ENCODE results near the gene LAGE3. TPM values are rescaled to one million over a fixed set of nuclear protein-coding genes. Genes with fewer than 3 reads are reported as not detected.

The LAGE3 gene
- total and polyA plus RNA-seq, 8 donors: 14.9 to 24.2 (median 19.5) TPM

GRCh38 chrX:154490414-154491083, 11.5 kb upstream of the LAGE3 start, which contains the start of gene SLC10A3:
Gene SLC10A3, minus strand, starts transcription at chrX:154490629. Its CDS starts 1,689 bp downstream, at chrX:154488940.
- ATAC-seq (peak; percentile 87), DNase-seq (peak; percentile 81 to 97 (median 95))
- Histone ChIP-seq H3K4me1 (peaks cover under 1 to 30% of the 10 kb centered on the region in 2 donors), H3K36me3 (peaks cover 0 to 9% of the 10 kb centered on the region in 2 donors), H3K27ac (peak within 1 kb of the TSS; percentile 89 to 96), H3K4me3 (peak within 1 kb of the TSS; percentile 40 to 54), H3K27me3 (no peaks in the 10 kb centered on the region), H3K9me3 (no peaks in the 10 kb centered on the region)
- intact Hi-C loops (cut with DNase I): no loop called here
- no peak for TF ChIP-seq CTCF (IDR thresholded peaks at IDR 0.05)

GRCh38 chrX:154490021-154490413, 10.9 kb upstream of the LAGE3 start:
- Histone ChIP-seq H3K27ac (peak overlapping the region; percentile 85 to 96), H3K27me3 (no peaks in the 10 kb centered on the region), H3K9me3 (no peaks in the 10 kb centered on the region), H3K4me1 (peaks cover 6 to 36% of the 10 kb centered on the region in 2 donors), H3K4me3 (peak overlapping the region; percentile 40 to 54), H3K36me3 (peaks cover 0 to 9% of the 10 kb centered on the region in 2 donors)
- no peak for TF ChIP-seq CTCF (IDR thresholded peaks at IDR 0.05)
- peak in 2 of 4 donors; percentile 16 to 33 for DNase-seq
- ATAC-seq: peak; percentile 1
- intact Hi-C loops (cut with DNase I): no loop called here

DNA sequence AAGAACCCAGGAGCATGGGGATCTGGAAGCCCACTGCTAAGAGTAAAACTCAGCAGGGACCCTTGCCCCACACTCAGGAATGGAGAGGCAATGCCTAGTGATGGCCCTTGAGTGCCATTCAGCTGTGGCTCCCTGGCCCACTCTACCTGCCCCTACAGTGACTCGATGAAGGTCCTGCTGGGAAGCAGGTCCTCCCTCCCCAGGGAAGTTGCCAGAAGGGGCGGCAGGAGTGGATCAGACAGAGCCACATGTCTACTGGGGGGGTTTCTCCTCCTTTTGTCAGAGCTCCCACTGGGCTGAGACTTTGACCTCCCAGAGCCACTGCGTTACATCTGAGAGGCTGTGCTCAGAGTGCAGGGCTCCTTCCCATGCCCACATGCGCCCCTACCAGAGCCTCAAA, 10.1 kb upstream of the LAGE3 start:
- Histone ChIP-seq H3K36me3 (peaks cover 0 to 9% of the 10 kb centered on the region in 2 donors), H3K27ac (no peak overlapping the region), H3K9me3 (no peaks in the 10 kb centered on the region), H3K27me3 (no peaks in the 10 kb centered on the region), H3K4me1 (peaks cover 6 to 44% of the 10 kb centered on the region in 2 donors), H3K4me3 (peak overlapping the region in 1 of 2 donors; percentile 54)
- TF ChIP-seq CTCF (IDR thresholded peaks at IDR 0.05): no peak
- DNase-seq (no peak), ATAC-seq (no peak)
- intact Hi-C loops (cut with DNase I): no loop called here

GRCh38 chrX:154488336-154489075, 9.4 kb upstream of the LAGE3 start:
- intact Hi-C loops (cut with DNase I): no loop called here
- Histone ChIP-seq H3K36me3 (peaks cover 0 to 16% of the 10 kb centered on the region in 2 donors), H3K27me3 (no peaks in the 10 kb centered on the region), H3K4me1 (peaks cover 6 to 46% of the 10 kb centered on the region in 2 donors), H3K9me3 (no peaks in the 10 kb centered on the region), H3K27ac (no peak overlapping the region), H3K4me3 (no peak overlapping the region)
- DNase-seq: no peak
- ATAC-seq: no peak
- no peak for TF ChIP-seq CTCF (IDR thresholded peaks at IDR 0.05)
